Subcutaneous adipose tissue (tissue), 4 donors: ENCODE results near the gene ADAMTS17. TPM values are rescaled to one million over a fixed set of nuclear protein-coding genes. Genes with fewer than 3 reads are reported as not detected.

Experiments used
- total RNA-seq, 4 donors: library from RNA; depleted of rRNA; stranded (reverse); fragments of >200 nt; gene quantifications; one replicate each; pipeline ENCODE4 v1.1.0, GENCODE V29; 2016
- TF ChIP-seq, protein P1 (sequence below): fragments of 450-650 bp; IDR thresholded peaks from one replicate; pipeline ENCODE4 v1.5.1; 2016; ENCODE audit warnings: low read depth, mild to moderate bottlenecking, control low read depth, antibody characterized with exemption, moderate library complexity

Gene ADAMTS17
- total RNA-seq, 4 donors from 2014 or later: 0.49 to 5.3 (median 2.5) TPM

DNA sequence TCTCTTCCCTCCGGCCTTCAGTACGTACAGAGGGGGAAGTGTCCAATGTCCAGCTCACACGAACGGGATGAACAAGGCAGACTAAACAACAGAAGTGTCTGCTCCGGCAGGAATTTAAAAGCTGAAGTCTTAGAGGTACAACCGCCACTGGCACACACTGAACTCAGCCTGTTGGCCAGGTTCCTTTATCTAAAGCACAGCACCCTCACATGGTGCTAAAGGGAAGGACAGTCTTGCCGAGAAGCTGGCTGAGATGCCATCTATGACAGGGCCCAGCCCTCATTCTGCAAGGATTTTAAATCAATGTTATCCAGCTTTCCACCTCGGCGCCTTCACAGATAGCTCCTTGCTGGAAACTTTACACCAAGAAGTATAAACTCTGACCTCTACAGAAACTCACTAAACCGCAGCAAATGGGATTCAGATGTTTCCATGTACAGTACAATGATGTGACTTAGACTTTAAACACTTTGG is 2.8 kb downstream of the ADAMTS17 start:
- TF ChIP-seq, protein P1, sequence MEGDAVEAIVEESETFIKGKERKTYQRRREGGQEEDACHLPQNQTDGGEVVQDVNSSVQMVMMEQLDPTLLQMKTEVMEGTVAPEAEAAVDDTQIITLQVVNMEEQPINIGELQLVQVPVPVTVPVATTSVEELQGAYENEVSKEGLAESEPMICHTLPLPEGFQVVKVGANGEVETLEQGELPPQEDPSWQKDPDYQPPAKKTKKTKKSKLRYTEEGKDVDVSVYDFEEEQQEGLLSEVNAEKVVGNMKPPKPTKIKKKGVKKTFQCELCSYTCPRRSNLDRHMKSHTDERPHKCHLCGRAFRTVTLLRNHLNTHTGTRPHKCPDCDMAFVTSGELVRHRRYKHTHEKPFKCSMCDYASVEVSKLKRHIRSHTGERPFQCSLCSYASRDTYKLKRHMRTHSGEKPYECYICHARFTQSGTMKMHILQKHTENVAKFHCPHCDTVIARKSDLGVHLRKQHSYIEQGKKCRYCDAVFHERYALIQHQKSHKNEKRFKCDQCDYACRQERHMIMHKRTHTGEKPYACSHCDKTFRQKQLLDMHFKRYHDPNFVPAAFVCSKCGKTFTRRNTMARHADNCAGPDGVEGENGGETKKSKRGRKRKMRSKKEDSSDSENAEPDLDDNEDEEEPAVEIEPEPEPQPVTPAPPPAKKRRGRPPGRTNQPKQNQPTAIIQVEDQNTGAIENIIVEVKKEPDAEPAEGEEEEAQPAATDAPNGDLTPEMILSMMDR: no peak

DNA sequence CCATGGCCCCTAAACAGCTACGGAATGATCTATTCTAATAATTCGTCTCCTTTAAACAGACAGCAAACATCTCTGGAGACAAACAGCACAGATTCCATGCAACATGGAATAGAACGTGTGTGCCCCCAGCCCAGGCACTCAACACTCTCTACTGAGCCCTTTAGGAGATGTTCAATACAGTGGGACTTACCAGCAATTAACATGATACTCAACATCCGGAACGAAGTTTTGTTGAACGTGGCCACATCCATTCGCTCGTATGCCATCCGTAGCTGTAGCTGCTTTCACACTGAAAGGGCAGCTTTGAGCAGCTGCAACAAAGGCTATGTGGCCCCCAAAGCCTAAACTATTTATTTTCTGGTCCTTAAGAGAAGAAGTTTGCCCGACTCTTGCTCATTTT is 3.5 kb downstream of the ADAMTS17 start:
- TF ChIP-seq, protein P1: no peak

DNA sequence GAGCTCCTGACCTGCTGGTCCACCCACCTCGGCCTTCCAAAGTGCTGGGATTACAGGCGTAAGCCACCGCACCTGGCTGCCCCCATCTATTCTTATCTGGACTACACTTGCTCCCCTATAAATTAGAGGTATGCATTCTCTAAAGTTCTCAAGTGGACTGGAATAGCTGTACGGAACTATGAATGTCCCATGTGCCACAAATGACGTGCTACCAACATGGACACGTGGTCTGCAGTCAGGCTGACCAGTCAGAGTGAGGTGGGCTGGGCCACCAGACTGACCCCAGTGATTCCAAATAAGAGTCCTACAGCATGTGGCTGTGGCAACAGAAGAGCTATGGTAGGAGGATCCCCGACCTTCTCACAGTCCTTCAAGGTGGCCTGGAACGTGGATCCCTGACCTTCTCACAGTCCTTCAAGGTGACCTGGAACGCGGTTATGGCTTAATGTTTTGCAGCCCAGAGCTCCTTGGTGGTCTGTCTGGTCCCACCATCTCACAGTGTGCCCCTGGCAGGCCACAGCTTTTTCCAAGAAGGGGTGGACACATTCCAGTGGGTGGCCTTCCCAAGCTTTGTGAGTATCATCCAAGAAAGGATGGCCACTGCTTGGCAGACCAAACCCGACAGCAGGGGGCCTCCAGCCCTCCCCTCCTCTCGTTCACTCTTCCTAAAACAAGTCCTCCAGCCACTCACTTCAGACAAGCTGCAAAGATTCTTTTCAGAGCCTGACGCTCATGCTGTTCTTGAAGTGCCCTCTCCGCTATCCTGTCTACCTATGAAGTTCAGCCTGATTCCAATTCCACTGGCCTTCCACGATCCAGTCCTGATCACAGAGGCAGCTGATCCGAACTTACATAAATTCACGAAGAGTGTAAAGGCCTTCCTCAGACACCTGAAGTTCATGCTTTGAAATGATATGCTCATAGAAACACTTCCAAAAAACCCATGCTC is 4.4 kb downstream of the ADAMTS17 start:
- TF ChIP-seq, protein P1: no peak

DNA sequence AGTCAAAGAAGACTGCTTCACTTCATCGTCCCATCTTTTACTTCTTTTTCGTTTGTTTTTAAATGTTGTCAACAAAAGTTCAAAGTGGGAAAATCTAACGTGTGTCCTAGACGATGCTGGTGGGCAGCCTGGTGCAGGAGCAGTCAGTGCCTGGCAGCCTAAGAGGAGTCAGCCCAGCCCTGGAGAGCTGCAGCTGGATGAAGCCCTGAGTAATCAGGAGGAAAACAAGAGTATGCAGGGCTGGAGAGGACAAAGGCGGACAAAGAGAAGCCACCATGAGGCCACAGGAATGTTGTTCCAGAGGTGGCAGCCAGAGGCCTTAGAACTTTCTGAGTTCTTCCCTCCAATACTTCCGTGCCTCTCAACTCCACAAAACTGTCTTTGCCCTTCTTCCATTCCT is 5.7 kb downstream of the ADAMTS17 start:
- TF ChIP-seq, protein P1: no peak

DNA sequence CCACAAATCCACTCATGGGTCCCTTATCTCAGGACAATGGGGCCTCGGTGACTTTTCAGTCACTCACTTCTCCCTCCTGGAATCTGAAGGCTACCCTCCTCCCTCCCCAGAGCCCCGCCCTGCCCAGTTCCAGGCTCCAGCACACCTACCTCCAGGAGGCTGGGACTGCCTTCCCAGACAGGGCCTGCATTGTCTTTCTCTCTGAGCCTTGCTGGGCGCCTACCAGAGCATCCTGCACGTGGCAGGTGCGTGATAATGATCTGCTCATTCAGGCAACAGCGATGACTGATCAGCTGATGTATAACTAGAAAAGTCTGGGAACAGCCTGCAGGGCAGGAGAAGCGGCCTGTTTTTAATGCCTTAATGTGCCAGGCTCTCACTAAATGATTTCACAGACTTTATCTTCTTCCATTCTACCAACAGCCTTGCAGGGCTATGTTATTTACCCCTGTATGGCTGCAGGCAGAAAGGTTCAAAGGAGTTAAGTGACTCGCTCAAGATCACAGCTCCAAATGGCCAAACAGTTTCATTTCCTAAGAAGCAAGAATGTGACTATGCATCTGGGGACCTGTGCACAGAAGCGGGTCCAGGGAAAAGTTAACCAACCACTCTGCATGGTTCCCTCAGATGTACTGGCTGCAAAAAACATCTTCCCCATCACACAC is 6.3 kb downstream of the ADAMTS17 start:
- TF ChIP-seq, protein P1: no peak

DNA sequence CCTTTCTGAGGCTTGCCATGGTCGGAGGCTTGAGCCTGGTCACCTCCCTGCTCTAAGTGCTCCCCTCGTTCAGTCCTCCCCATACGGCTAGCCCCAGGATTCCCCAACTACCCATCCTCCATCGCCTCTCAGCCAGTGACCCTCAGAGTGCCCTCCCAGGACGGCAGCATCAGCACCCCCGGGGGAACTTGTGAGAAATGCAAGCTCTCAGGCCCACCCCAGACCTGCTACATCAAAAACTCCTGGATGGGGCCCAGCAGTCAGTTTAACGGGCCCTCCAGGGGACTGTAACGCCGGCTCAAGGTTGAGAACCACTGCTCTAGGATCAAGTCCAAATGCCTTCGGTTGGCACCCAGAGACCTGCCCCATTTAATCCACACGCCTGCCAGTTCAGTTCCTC is 6.9 kb downstream of the ADAMTS17 start:
- TF ChIP-seq, protein P1: no peak

DNA sequence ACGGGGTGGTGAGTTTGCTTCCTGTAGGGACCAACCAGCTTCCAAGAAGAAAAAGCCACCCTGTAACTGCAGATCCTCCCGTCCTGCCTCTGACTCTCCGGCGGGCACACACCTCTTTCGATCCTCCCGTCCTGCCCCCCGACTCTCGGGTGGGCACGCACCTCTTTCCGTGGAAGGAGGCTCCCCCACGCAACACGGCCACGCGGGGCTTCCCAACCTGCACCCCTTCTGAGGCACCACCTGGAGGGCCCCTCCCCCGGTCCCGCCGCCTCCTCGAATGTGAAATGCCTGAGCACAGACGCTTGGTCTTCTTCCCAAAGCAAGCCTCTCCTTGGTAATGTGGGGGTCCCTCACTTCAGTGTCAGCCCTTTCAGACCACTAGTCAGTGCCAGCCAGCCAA is 7.3 kb downstream of the ADAMTS17 start:
- TF ChIP-seq, protein P1: no peak
